ENCODE results near the gene MPZL3.

Gene MPZL3

GRCh38 chr11:118251858-118252652 lies at the start of gene MPZL3:
Gene MPZL3 (minus strand): TSS chr11:118252365. CDS start chr11:118252294, 71 bp downstream.
- DNase-seq: peak; percentile 63

- no peak for DNase-seq
Measured at GRCh38 chr11:118301600-118302195, 49.5 kb upstream of the MPZL3 start.

- DNase-seq: peak; percentile 48
Measured at GRCh38 chr11:118295815-118296454, 43.8 kb upstream of the MPZL3 start.

GRCh38 chr11:118295199-118295598 lies 43.0 kb upstream of the MPZL3 start:
- DNase-seq: no peak

- no peak for DNase-seq
Measured at GRCh38 chr11:118294053-118294452, 41.9 kb upstream of the MPZL3 start.

- DNase-seq: peak; percentile 91
Measured at GRCh38 chr11:118291477-118292135, 39.4 kb upstream of the MPZL3 start.

GRCh38 chr11:118290923-118291322 lies 38.8 kb upstream of the MPZL3 start:
- peak; percentile 65 for DNase-seq

- DNase-seq: no peak
Measured at GRCh38 chr11:118289401-118289800, 37.2 kb upstream of the MPZL3 start.

GRCh38 chr11:118287006-118287405 lies 34.8 kb upstream of the MPZL3 start:
- no peak for DNase-seq

GRCh38 chr11:118286545-118286944 lies 34.4 kb upstream of the MPZL3 start:
- no peak for DNase-seq

GRCh38 chr11:118283756-118284350 lies 31.7 kb upstream of the MPZL3 start:
- no peak for DNase-seq

- no peak for DNase-seq
Measured at GRCh38 chr11:118283037-118283636, 31.0 kb upstream of the MPZL3 start.

- DNase-seq: no peak
Measured at GRCh38 chr11:118282606-118283005, 30.4 kb upstream of the MPZL3 start.

GRCh38 chr11:118281284-118281683 lies 29.1 kb upstream of the MPZL3 start:
- no peak for DNase-seq

- DNase-seq: no peak
Measured at GRCh38 chr11:118277312-118277711, 25.1 kb upstream of the MPZL3 start.

GRCh38 chr11:118276422-118276821 lies 24.3 kb upstream of the MPZL3 start:
- DNase-seq: no peak

- no peak for DNase-seq
Measured at GRCh38 chr11:118275176-118275575, 23.0 kb upstream of the MPZL3 start.

GRCh38 chr11:118274186-118274585 lies 22.0 kb upstream of the MPZL3 start:
- DNase-seq: no peak

GRCh38 chr11:118272001-118272400 lies 19.8 kb upstream of the MPZL3 start:
- no peak for DNase-seq

- no peak for DNase-seq
Measured at GRCh38 chr11:118267486-118267885, 15.3 kb upstream of the MPZL3 start.

- no peak for DNase-seq
Measured at GRCh38 chr11:118265954-118266353, 13.8 kb upstream of the MPZL3 start.

Data from suppressor macrophage treated with lipopolysaccharide for 4 hours (primary cell).